Skin of body (tissue), 2 donors: ENCODE measurements around the gene GLRA2. TPM values are rescaled to one million over a fixed set of nuclear protein-coding genes. Genes with fewer than 3 reads are reported as not detected.
"Not testable (repeated sequence)": the region's sequence is repeated elsewhere in the genome, so short reads cannot be mapped to it uniquely, and the experiment has no call there.

Experiments used
- DNase-seq: peaks from one replicate; lab custom pipeline; 2025; lab: John Stamatoyannopoulos, UW
- total RNA-seq: library from RNA; depleted of rRNA; stranded (reverse); fragments of >200 nt; gene quantifications from one replicate; pipeline ENCODE4 v1.2.3, GENCODE V29; 2014

The GLRA2 gene
- total RNA-seq, 1 donor from 2014 or later: 0.20 TPM

- DNase-seq: no peak
These were observed 62.6 kb downstream of the GLRA2 start for GRCh38 chrX:14591976-14592375.

- DNase-seq: no peak
These were observed 65.2 kb downstream of the GLRA2 start for GRCh38 chrX:14594521-14594920.

- no peak for DNase-seq
These were observed 69.0 kb downstream of the GLRA2 start for GRCh38 chrX:14598330-14598729.

GRCh38 chrX:14607446-14607985 is 78.2 kb downstream of the GLRA2 start:
- no peak for DNase-seq

GRCh38 chrX:14612450-14612849 is 83.1 kb downstream of the GLRA2 start:
- not testable (repeated sequence) for DNase-seq

- no peak for DNase-seq
These were observed 87.0 kb downstream of the GLRA2 start for GRCh38 chrX:14616301-14616700.

- peak; percentile 63 for DNase-seq
These were observed 87.5 kb downstream of the GLRA2 start for GRCh38 chrX:14616836-14617235.

GRCh38 chrX:14618177-14618965 is 89.0 kb downstream of the GLRA2 start:
- DNase-seq: peak; percentile 2

GRCh38 chrX:14630733-14631132 is 101.4 kb downstream of the GLRA2 start:
- no peak for DNase-seq

- no peak for DNase-seq
These were observed 112.6 kb downstream of the GLRA2 start for GRCh38 chrX:14641681-14642655.

GRCh38 chrX:14660970-14661369 is 131.6 kb downstream of the GLRA2 start:
- no peak for DNase-seq

- no peak for DNase-seq
These were observed 141.5 kb downstream of the GLRA2 start for GRCh38 chrX:14670819-14671218.

GRCh38 chrX:14672611-14673172 is 143.4 kb downstream of the GLRA2 start:
- DNase-seq: no peak

GRCh38 chrX:14673236-14673635 is 143.9 kb downstream of the GLRA2 start:
- DNase-seq: no peak

- DNase-seq: no peak
These were observed 144.4 kb downstream of the GLRA2 start for GRCh38 chrX:14673764-14674163.

- no peak for DNase-seq
These were observed 146.2 kb downstream of the GLRA2 start for GRCh38 chrX:14675500-14675899.

- no peak for DNase-seq
These were observed 147.1 kb downstream of the GLRA2 start for GRCh38 chrX:14676431-14676830.

- DNase-seq: not testable (repeated sequence)
These were observed 159.0 kb downstream of the GLRA2 start for GRCh38 chrX:14688331-14688730.

GRCh38 chrX:14690553-14690952 is 161.2 kb downstream of the GLRA2 start:
- DNase-seq: no peak

GRCh38 chrX:14694611-14695010 is 165.3 kb downstream of the GLRA2 start:
- DNase-seq: no peak

GRCh38 chrX:14697451-14697850 is 168.1 kb downstream of the GLRA2 start:
- DNase-seq: no peak

- no peak for DNase-seq
These were observed 169.5 kb downstream of the GLRA2 start for GRCh38 chrX:14698790-14699189.
